Stimulated activated naive CD8-positive, alpha-beta T cell treated with anti-CD3 and anti-CD28 coated beads, Interleukin-15, Interleukin-2, amounts not matched to agents 100 U/mL and 50 U/mL, for 24 hours (primary cell): ENCODE measurements around the gene TRNP1.
A peak's percentile ranks its signal among the peaks of the same experiment; 100 is the strongest.

ENCODE experiments used
- ATAC-seq: fragments of 150-1000 bp; cut with Tn5 transposase; one replicate; pipeline ENCODE4 v1.10.0; 2021
- DNase-seq: peaks from one replicate; pipeline ENCODE4 v3.0.0; 2021

TRNP1 gene

DNA sequence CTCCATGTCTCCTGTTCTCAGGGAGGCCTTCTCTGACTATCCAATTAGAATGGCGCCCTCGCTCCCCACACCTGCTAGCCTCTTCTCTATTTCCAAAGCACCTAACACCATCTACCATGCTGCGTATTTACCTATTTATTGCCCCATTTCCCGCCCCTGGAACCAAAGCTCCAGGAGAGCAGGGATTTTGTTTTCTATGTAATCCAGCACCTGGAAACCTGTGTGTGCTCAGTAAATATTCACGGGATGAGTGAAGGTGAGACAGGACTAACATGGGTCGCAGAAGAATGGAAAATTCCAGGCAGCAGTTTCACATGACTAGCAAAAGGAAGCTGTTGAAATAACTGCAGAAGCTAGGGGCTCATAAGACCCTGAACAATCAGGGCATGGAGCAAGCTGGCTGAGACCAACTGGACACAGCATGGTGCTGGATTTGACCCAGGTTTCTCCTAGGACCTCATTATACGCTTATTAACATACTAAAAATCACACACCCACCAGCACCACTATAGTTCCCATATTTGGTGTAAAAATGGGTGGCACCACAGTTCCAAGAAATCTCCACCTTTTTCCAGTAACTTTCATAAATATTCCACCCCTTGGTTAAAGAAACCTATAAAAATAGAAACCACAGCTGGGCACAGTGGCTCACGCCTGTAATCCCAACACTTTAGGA, 34.2 kb downstream of the TRNP1 start:
- no peak for DNase-seq
- no peak for ATAC-seq

DNA sequence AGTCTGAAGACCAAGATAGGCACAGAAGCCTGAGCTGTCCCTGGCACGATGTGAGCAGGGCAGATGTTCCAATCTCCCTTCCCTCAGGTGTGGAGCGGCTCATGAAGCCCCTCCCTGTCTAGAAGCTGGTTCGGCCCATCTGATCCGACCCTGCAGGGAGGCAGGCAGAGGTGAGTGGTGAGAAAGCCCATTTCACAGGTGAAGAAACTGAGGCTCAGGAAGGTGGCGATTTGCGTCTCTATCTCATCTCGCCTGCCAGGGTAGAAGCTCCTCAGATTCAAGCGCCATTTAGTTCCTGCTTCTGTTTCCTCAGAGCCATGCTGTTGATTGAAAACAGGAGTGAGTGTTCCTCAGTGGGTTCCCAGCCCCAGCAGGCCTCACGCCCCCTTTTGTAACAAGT, 36.0 kb downstream of the TRNP1 start:
- ATAC-seq (no peak), DNase-seq (no peak)

DNA sequence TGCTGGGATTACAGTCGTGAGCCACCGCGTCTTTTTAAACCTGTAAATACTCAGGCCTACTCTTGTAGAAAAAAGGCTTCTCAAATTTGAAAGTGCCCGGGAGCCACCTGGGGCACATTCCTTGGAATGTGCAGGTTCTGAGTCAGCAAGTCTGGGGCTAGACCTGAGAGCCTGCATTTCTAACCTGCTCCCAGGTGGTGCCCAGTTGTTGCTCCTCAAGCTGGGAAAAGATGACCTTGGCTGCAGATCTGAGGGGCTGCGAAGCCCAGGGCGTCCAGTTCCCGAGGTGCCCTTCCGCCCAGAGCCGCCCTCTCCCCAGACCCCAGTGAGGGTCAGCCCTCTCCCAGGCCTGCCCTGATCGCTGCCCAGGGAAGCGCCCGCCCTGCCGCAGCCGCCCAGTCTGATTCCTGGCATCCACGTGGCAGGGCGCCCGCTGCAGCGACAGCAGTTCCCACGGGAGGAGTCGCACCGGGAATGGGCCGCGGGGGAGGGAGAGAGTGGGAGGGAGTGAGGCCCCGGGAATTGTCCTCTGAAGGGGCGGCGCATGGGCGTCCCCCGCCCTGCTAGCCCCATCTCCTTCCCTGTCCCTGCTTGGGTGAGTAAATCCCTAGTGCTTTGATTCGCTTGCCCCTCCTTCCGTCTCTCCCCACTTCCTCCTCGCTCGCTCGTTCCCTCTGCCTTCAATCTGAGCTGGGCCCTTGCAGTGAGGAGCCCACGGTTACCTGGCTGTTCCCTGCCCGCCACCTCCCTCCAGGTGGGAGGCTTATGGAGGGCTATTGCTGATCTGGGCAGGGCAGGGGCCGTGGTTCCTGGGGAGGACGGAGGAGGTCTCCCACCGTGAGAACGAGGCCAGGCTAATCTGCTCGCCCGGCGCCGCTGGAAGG, 38.0 kb downstream of the TRNP1 start:
- DNase-seq (no peak), ATAC-seq (no peak)

DNA sequence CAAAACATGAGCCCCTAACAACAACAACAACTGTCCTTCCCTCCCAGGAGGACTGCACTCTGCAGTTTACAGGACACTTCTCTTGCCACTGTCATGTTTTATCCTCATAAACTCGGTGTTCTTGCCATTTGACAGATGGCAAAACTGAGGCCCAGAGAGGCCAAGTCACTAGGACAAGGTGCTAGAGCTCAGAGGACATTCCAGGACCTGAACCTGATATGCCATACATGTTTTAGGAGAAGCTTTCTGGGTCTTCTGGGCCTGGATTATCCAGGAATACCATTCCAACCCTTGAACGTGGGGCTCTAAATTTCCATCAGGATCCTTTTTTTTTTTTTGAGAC, 38.6 kb downstream of the TRNP1 start:
- ATAC-seq, result no peak
- DNase-seq, result no peak

DNA sequence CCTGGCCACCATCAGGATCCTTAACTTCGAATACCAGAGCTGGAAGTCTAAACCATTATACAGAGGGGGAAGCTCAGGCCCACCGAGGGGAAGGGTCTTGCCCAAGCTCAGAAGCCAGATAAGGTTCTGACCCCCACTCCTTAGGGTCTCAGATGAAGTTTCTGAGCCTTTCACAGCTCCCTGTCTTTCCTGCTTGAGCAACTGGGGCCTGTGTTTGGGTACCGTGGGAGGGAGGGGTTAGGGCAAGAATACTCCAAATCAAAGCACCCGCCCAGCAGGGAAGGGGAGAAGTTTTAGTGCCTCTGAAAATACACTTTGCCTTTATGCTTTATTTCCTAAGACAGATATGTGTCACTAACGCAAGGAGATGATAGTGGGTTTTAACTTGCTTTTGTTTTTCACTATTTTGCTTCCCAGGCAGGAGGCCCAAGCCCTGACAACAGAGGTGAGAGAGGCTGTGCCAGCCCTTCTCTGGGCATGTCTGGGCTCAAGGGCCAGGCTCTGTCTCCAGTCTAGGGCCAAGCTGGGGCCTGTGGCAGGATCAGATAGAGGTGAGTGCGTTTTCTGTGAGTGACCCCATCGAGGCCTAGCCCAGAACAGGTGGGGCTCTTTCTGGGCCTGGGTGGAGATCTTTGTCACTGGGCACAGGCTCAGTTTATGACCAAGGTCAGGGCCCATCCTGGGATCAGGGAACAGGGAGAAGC, 39.7 kb downstream of the TRNP1 start:
- DNase-seq, result no peak
- no peak for ATAC-seq

DNA sequence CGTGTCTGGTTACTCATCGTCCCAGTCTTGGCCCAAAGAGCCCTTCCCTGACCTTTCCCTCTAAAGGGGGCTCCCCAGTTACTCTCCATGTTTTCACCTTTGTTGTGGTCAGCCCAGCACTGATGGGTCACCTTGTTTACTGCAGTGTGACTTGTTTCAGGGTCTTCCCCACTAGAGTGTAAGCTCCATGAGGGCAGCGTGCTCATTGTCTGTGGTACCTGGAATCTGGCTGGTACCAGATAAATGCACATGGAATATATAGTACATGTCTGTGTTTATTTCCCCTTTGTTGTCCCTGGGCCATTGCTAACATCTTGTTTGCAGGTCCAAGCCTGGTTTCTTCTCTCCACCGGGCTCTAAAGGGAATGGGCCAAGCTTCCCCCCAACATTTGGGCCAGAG, 41.9 kb downstream of the TRNP1 start:
- ATAC-seq, result no peak

DNA sequence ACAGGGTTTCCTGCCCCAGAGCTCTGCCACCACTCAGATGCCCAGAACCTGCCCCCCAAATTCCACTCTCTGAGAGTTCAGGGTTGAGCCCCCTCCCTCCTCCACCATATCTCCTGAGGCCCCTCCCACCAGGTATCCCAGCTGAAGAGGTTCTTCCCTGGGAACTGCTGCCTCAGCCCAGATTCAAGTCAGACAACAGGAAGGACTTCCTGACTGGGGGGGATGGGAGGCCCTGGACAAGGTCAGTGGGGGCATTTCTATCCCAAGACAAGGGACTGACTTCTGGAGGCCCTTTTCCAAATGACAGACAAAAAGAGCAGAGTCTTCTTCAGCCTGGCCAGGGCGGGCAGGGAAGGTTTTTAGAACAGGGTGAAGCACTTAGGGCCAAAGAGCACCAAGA, 43.2 kb downstream of the TRNP1 start:
- DNase-seq (no peak), ATAC-seq (no peak)

More for the DNA sequence above, 41.9 kb downstream of the TRNP1 start:
- no peak for DNase-seq

DNA sequence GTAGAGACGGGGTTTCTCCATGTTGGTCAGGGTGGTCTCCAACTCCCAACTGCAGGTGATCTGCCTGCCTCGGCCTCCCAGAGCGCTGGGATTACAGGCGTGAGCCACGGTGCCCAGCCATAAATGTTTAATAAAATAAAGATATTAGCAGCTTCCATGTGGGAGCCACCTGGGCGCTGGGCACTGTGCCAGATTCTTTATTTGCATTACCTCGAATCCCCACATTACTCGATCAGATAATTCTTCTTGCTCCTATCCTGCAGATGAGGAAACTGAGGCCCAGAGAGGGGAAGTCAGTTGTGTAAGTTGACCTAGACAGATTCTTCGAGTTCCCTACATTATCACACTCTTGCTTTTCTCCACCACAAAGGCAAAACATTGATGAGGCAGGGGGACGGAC, 44.0 kb downstream of the TRNP1 start:
- no peak for DNase-seq
- no peak for ATAC-seq

DNA sequence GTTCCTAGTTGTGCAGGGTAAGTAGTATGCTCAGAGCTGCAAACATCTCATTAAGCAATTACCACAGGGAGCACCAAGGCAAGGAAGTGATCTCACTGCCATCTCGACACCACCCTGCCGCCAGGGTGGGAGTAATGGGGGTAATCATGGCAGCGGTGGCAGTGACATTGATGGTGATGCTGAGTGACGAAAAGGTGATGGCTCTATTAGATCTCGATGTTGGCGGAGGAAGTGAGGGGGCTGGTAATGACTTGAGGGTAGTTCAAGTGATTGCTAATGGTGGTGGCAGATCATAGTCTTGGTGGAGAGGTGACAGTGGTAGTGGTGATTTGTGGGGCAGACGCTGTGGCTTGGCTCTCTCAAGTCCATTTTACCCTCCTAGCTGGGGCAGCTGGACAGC, 44.5 kb downstream of the TRNP1 start:
- no peak for DNase-seq
- no peak for ATAC-seq

DNA sequence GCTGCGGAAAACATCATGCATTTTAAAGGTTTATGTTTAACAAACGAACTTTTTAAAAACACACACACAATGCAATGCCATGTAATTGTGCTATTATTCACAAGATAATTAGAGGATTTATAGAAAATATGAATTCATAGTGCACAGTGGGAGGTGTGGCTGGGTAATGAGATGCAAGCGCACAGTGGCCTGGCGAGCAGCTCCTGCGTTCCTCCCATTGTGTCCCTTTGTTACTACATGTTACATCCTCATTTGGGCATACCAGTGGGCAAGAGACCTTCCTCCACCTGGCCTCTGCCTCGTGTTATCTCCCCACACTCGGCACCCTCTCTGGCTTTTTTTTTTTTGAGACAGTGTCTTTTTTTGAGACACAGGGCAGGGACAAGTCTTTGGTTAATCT, 49.2 kb downstream of the TRNP1 start:
- DNase-seq, result no peak

DNA sequence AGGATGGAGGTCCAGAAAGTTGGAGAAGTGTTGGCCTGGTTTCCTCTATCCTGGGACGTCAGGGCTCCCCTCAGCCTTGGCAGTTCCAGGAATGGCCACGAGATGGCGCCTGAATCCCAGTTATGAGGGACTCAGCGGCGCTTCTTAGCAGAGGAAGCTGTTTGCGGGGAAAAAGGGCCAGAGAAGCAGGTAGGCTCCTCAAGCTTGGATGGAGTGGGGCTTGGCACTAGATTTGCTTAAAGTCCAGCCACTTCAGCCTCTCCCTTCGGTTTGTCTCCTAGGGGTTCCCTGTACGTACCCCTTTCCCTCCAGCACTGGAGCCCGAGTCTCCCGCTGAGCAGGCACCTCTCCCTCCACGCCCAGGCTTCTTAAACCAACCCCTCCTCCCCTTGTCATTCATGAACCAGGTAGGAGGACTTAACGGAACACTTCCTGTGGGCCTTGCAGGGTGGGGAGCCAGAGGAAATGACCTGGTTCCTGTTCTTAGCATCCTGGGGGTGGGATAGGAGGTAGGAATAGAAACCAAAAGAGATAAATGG, 51.2 kb downstream of the TRNP1 start:
- DNase-seq, result peak; percentile 94
- ATAC-seq, result peak; percentile 80

More for the DNA sequence above, 49.2 kb downstream of the TRNP1 start:
- ATAC-seq, result no peak

DNA sequence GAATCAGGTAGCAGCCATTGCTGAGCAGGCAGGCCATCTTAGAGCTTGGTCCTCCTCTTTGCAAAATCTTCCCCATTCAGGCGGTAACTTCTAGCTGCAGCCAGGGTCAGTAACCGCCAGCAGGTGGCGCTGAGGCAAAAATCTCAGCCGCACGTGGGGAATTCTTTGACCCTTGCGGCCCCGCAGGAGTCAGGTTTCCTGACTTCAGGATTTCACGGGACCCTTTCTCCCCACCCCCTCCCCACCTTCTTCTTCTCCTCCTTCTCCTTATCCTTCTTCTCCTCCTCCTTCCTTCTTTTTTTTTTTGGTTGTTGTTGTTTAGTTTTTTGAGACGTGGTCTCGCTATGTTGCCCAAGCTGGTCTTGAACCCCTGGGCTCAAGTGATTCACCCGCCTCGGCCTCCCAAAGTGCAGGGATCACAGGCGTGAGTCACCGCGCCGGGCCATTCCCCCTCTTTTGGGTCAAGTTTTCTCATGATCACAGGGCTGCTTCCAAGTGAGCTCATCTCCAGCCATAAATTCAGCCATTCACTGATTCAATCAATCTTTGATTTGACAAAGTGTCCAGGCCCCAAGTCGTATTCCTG, 52.6 kb downstream of the TRNP1 start:
- DNase-seq, result peak; percentile 77
- peak; percentile 44 for ATAC-seq

DNA sequence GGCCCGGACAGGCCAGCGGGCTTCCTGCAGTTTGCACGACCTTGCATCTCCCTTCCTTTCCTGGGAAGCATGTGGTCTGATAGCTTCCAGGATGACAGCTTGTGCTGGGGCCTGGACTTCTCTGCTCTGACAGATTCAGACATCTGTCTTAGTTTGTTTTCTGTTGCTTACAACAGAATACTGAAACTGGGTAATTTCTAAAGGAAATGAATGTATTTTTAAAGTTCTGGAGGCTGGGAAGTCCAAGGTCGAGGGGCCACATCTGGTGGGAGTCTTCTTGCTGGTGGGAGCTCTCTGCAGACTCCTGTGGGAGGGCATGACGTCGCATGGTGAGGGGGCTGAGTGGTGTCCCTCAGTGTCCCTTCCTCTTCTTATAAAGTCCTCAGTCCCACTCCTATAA, 54.4 kb downstream of the TRNP1 start:
- DNase-seq, result no peak

DNA sequence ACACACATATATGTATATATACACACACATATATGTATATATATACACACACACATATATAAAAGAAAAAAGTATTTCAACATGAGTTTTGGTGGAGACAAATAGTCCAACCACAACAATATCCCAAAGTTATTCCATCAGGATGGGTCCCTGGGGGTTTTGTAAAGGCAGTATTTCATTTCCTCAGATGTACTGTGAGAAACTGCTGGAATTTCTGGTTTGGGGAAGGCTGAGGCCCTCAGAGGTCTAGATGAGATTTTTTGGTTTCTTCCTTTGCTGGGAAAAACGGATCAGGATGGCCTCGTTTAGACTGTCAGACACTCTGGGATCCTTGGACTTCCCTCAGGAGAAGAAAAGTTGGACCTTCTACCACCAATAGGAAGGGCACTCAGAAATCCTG, 55.6 kb downstream of the TRNP1 start:
- DNase-seq (no peak), ATAC-seq (no peak)

More for the DNA sequence above, 54.4 kb downstream of the TRNP1 start:
- no peak for ATAC-seq

DNA sequence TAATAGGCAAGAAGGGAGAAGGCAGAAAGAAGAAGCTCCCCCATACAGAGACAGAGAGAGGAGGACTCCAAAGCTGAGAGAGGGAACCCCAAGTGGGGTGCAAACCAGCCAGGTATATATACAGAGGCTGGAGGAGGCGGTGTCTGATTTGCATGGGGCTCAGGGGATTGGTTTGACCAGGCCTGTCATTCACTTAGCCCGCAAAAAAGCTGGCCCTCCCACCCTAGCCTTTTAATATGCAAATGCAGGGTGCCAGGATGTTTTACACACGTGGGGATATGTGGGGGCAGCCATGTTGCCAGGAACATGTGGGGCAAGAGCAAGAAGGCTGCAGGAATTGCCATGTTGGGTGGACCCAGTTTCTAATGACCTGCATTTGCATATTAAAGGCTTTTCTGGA, 56.1 kb downstream of the TRNP1 start:
- DNase-seq (no peak), ATAC-seq (no peak)
